Endothelial cell of umbilical vein (primary cell): ENCODE data around the gene RTCA. TPM values are rescaled to one million over a fixed set of nuclear protein-coding genes. Genes with fewer than 3 reads are reported as not detected.

ENCODE experiments used
- BruUV-seq: library from RNA; stranded (reverse); fragments of 400-500 nt; replicated peaks from 2 replicates; lab custom pipeline; 2021; lab: Mats Ljungman, UMichigan
- CTCF ChIA-PET: fragments of 300-600, 350-600 bp; sonication (Branson Sonifier 250); formaldehyde crosslinking; loops from one replicate; lab custom pipeline; 2021; ENCODE audit warnings: antibody characterized with exemption, inconsistent platforms; lab: Charles Lee
- POLR2A ChIA-PET: fragments of 300-600, 350-600 bp; sonication (Branson Sonifier 250); formaldehyde crosslinking; loops from one replicate; lab custom pipeline; 2021; ENCODE audit warnings: antibody characterized with exemption, inconsistent platforms; lab: Charles Lee
- DNase-seq: peaks from one replicate; pipeline ENCODE4 v3.0.0-alpha.2; 2011; ENCODE audit warnings: low read depth, low spot score
- FAIRE-seq: peaks from 2 replicates; lab custom pipeline; 2011; peaks lifted over from hg19 to GRCh38; lab: Jason Lieb, UNC
- H2AFZ ChIP-seq: 2 replicates; pipeline ENCODE4 v1.6.0; 2012; ENCODE audit warnings: low read depth, low read length, control low read depth, inconsistent platforms
- H3K27ac ChIP-seq: 2 replicates; pipeline ENCODE4 v1.5.1; 2011; ENCODE audit warnings: low read depth, mild to moderate bottlenecking, control low read depth, low read length, moderate library complexity; ENCODE audit not compliant: insufficient read depth
- H3K27me3 ChIP-seq, 2 experiments: 2 replicates each; pipeline versions ENCODE4 v1.6.0 to v1.6.1; 2011; ENCODE audit warnings: low read length in 2 of 2, mixed read lengths in 1 of 2; ENCODE audit not compliant: control insufficient read depth in 2 of 2, insufficient read depth in 2 of 2
- H3K36me3 ChIP-seq, 2 experiments: 2 replicates in 1 of 2; 3 replicates in 1 of 2; pipeline ENCODE4 v1.5.1; 2011; ENCODE audit warnings: low read length in 2 of 2, mild to moderate bottlenecking in 1 of 2, moderate library complexity in 1 of 2; ENCODE audit not compliant: control insufficient read depth in 2 of 2, insufficient read depth in 2 of 2; ENCODE audit errors: extremely low read depth in 1 of 2
- H3K4me1 ChIP-seq: 3 replicates; pipeline ENCODE4 v1.5.1; 2011; ENCODE audit warnings: mild to moderate bottlenecking, low read length; ENCODE audit not compliant: control insufficient read depth, insufficient read depth; ENCODE audit errors: extremely low read depth
- H3K4me2 ChIP-seq: 2 replicates; pipeline ENCODE4 v1.6.1; 2011; ENCODE audit warnings: low read length, control low read depth, mixed read lengths; ENCODE audit not compliant: insufficient read depth
- H3K4me3 ChIP-seq, 3 experiments: fragments of 200-600 bp in 1 of 3; sonication (generic), shearing (Covaris generic) in 1 of 3; replicated peaks in 1 of 3; 2 replicates each; pipeline ENCODE4 v1.5.1; 2011 to 2016; ENCODE audit warnings: control low read depth in 3 of 3, low read length in 3 of 3, mild to moderate bottlenecking in 2 of 3, inconsistent platforms in 1 of 3, low read depth in 1 of 3, moderate library complexity in 1 of 3; ENCODE audit not compliant: insufficient read depth in 1 of 3
- H3K79me2 ChIP-seq: 2 replicates; pipeline ENCODE4 v1.6.0; 2012; ENCODE audit warnings: low read length, inconsistent platforms; ENCODE audit not compliant: control insufficient read depth, insufficient read depth
- H3K9ac ChIP-seq: replicated peaks from 2 replicates; pipeline ENCODE3; 2011; ENCODE audit warnings: low read length, control low read depth; ENCODE audit not compliant: insufficient read depth; ENCODE audit errors: extremely low read depth
- H3K9me1 ChIP-seq: replicated peaks from 3 replicates; pipeline ENCODE4 v1.6.0; 2011; ENCODE audit warnings: mild to moderate bottlenecking, low read length; ENCODE audit not compliant: control insufficient read depth, insufficient read depth; ENCODE audit errors: extremely low read depth
- H3K9me3 ChIP-seq: replicated peaks from 2 replicates; pipeline ENCODE4 v1.5.1; 2012; ENCODE audit warnings: low read length, inconsistent platforms; ENCODE audit not compliant: control insufficient read depth, insufficient read depth
- H4K20me1 ChIP-seq: replicated peaks from 2 replicates; pipeline ENCODE3; 2011; ENCODE audit warnings: mild to moderate bottlenecking, low read length; ENCODE audit not compliant: control insufficient read depth, insufficient read depth; ENCODE audit errors: extremely low read depth
- CTCF ChIP-seq, 2 donors: IDR thresholded peaks; 1 replicate in 1 of 2; 2 replicates in 1 of 2; pipeline ENCODE4 v1.5.1; 2011; ENCODE audit warnings: low read length in 2 of 2, mild to moderate bottlenecking in 2 of 2, moderate library complexity in 2 of 2, control low read depth in 1 of 2, inconsistent platforms in 1 of 2, low read depth in 1 of 2; ENCODE audit not compliant: insufficient read depth in 1 of 2; ENCODE audit errors: extremely low read depth in 1 of 2
- EZH2 ChIP-seq: IDR thresholded peaks from 2 replicates; pipeline ENCODE4 v1.6.1; 2012; ENCODE audit warnings: borderline replicate concordance, low read depth, mild to moderate bottlenecking, moderate library complexity, low read length, inconsistent platforms; ENCODE audit not compliant: severe bottlenecking
- FOS ChIP-seq: IDR thresholded peaks from 2 replicates; pipeline ENCODE4 v1.6.1; 2011; ENCODE audit warnings: mild to moderate bottlenecking, low read length, moderate library complexity, borderline replicate concordance; ENCODE audit not compliant: insufficient read depth
- GATA2 ChIP-seq: IDR thresholded peaks from 2 replicates; pipeline ENCODE4 v1.7.0; 2011; ENCODE audit warnings: low read depth, mild to moderate bottlenecking, moderate library complexity, mixed read lengths, low read length; ENCODE audit not compliant: insufficient read length, insufficient read depth
- JUN ChIP-seq: IDR thresholded peaks from 2 replicates; pipeline ENCODE4 v1.6.1; 2011; ENCODE audit warnings: borderline replicate concordance, low read depth; ENCODE audit not compliant: insufficient read length, insufficient read depth
- MAX ChIP-seq: IDR thresholded peaks from 2 replicates; pipeline ENCODE4 v1.6.1; 2011; ENCODE audit not compliant: insufficient read depth, insufficient read length
- MYC ChIP-seq: IDR thresholded peaks from one replicate; pipeline ENCODE4 v1.6.1; 2011; ENCODE audit warnings: mild to moderate bottlenecking, low read depth, low read length
- POLR2A ChIP-seq: IDR thresholded peaks from 2 replicates; pipeline ENCODE4 v1.6.1; 2012; ENCODE audit warnings: low read depth, mild to moderate bottlenecking, control low read depth, low read length
- POLR2AphosphoS5 ChIP-seq: IDR thresholded peaks from 2 replicates; pipeline ENCODE4 v1.6.1; 2012; ENCODE audit warnings: low read depth, mild to moderate bottlenecking, control low read depth, low read length, moderate library complexity; ENCODE audit not compliant: insufficient read depth
- dilution Hi-C: fragments of 300-500 bp; cut with MboI; formaldehyde crosslinking; loops from one replicate; pipeline ENCODE4 v1.15.0; 2019; ENCODE audit warnings: low sequenced_read_pairs; ENCODE audit not compliant: extremely low pct_ligation_motif_present
- intact Hi-C: fragments of 100-400 bp; cut with micrococcal nuclease; formaldehyde crosslinking; loops from one replicate; pipeline ENCODE4 v1.10.0; 2022
- polyA plus RNA-seq, 4 experiments: library from polyadenylated mRNA; depleted of rRNA in 3 of 4; stranded (reverse) in 3 of 4; unstranded in 1 of 4; fragments of >200 nt; gene quantifications; 2 replicates each; pipeline versions ENCODE4 v1.2.1 to v1.2.3, GENCODE V29; 2011 to 2012; ENCODE audit warnings: missing spikeins in 1 of 4
- total RNA-seq: library from RNA; stranded (reverse); gene quantifications from 2 replicates; pipeline ENCODE4 v1.2.3, GENCODE V29; 2021

RTCA gene
- total and polyA plus RNA-seq, 2 donors (not counting 3 experiments of a cell fraction or from before 2014, with no cell fraction given), result 20.3 to 46.6 TPM

GRCh38 chr1:100229681-100230443 lies 36.2 kb upstream of the RTCA start:
- ChIA-PET POLR2A (no interaction called here), CTCF (no interaction called here)
- Histone ChIP-seq H3K9me3 (no peaks in the 10 kb centered on the region), H3K36me3 (peaks cover 2 to 3% of the 10 kb centered on the region in 2 experiments), H3K9ac (no peak overlapping the region), H3K4me1 (no peaks in the 10 kb centered on the region), H3K4me3 (no peak overlapping the region), H3K27ac (no peak overlapping the region), H3K9me1 (peaks cover 2% of the 10 kb centered on the region), H3K4me2 (no peak overlapping the region), H2AFZ (no peak overlapping the region), H3K27me3 (no peaks in the 10 kb centered on the region), H4K20me1 (no peaks in the 10 kb centered on the region), H3K79me2 (no peaks in the 10 kb centered on the region)
- dilution Hi-C loops (no loop called here), intact Hi-C loops (loop anchor here (10.0 kb wide), 1 partner anchor 65 kb away; no protein-coding TSS in a partner anchor)
- TF ChIP-seq MYC (no peak), JUN (no peak), MAX (no peak), POLR2AphosphoS5 (no peak), GATA2 (no peak)
- FAIRE-seq, result no peak
- no TSS peak for BruUV-seq
- DNase-seq, result no peak

GRCh38 chr1:100230765-100231164 lies 35.3 kb upstream of the RTCA start:
- H3K27ac ChIP-seq, result no peak overlapping the region
- BruUV-seq, result no TSS peak
- intact Hi-C loops (no loop called here), dilution Hi-C loops (no loop called here)
- ChIA-PET CTCF (no interaction called here), POLR2A (no interaction called here)
- no peak overlapping the region for H3K4me3 ChIP-seq
- peaks cover 2 to 3% of the 10 kb centered on the region in 2 experiments for H3K36me3 ChIP-seq
- no peaks in the 10 kb centered on the region for H4K20me1 ChIP-seq
- H3K9me3 ChIP-seq, result no peaks in the 10 kb centered on the region
- no peak overlapping the region for H3K9ac ChIP-seq
- no peaks in the 10 kb centered on the region for H3K9me1 ChIP-seq
- no peaks in the 10 kb centered on the region for H3K79me2 ChIP-seq
- no peak overlapping the region for H3K4me2 ChIP-seq
- H3K27me3 ChIP-seq, result no peaks in the 10 kb centered on the region
- TF ChIP-seq POLR2AphosphoS5 (no peak), CTCF (IDR thresholded peaks at IDR 0.05; ENCODE audit: extremely low read depth in 1 of 2, insufficient read depth in 1 of 2, low read depth in 1 of 2, low read length in 2 of 2) (no peak), EZH2 (no peak), FOS (no peak), MAX (no peak), MYC (no peak), GATA2 (no peak), JUN (no peak), POLR2A (no peak)
- DNase-seq (no peak), FAIRE-seq (no peak)
- no peaks in the 10 kb centered on the region for H3K4me1 ChIP-seq
- H2AFZ ChIP-seq, result no peak overlapping the region
